Thyroid gland (tissue), 4 donors: ENCODE results near the gene REV3L.

Experiments
- POLR2A ChIP-seq, 2 donors: fragments of 450-650 bp; IDR thresholded peaks; one replicate each; pipeline ENCODE4 v1.6.1; 2017; ENCODE audit warnings: antibody characterized with exemption in 2 of 2, mild to moderate bottlenecking in 2 of 2, moderate library complexity in 1 of 2
- TF ChIP-seq, protein P1 (sequence below), 6 experiments: fragments of 200-600 bp in 3 of 6; fragments of 450-650 bp in 3 of 6; sonication (generic) in 3 of 6; IDR thresholded peaks; one replicate each; pipeline ENCODE4 v1.5.1; 2016 to 2019; ENCODE audit warnings: antibody characterized with exemption in 6 of 6, mild to moderate bottlenecking in 2 of 6, inconsistent platforms in 1 of 6, moderate library complexity in 1 of 6

DNA sequence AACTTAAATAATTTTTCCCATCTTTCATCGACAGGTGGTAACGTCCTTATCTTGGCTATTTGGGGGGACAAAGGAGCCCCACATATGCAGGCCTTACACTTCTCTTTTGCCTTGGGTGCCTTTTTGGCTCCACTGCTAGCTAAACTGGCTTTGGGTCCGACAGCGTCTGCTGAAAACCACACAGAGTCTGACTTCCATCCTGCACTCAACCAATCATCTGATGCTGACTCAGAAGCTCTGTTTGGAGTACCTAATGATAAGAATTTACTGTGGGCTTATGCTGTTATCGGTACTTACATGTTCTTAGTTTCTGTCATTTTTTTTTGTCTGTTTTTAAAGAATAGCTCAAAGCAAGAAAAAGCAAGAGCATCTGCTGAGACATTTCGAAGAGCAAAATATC lies 217.2 kb downstream of the REV3L start:
- TF ChIP-seq, protein P1, sequence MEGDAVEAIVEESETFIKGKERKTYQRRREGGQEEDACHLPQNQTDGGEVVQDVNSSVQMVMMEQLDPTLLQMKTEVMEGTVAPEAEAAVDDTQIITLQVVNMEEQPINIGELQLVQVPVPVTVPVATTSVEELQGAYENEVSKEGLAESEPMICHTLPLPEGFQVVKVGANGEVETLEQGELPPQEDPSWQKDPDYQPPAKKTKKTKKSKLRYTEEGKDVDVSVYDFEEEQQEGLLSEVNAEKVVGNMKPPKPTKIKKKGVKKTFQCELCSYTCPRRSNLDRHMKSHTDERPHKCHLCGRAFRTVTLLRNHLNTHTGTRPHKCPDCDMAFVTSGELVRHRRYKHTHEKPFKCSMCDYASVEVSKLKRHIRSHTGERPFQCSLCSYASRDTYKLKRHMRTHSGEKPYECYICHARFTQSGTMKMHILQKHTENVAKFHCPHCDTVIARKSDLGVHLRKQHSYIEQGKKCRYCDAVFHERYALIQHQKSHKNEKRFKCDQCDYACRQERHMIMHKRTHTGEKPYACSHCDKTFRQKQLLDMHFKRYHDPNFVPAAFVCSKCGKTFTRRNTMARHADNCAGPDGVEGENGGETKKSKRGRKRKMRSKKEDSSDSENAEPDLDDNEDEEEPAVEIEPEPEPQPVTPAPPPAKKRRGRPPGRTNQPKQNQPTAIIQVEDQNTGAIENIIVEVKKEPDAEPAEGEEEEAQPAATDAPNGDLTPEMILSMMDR (IDR thresholded peaks at IDR 0.05) = no peak
- TF ChIP-seq POLR2A (IDR thresholded peaks at IDR 0.05) = no peak
